GM12801 (cell line): ENCODE measurements around the gene TACR2.

ENCODE experiments used
- CTCF ChIP-seq: IDR thresholded peaks from one replicate; pipeline ENCODE4 v1.5.1; 2011; ENCODE audit warnings: control low read depth; ENCODE audit not compliant: insufficient read length; ENCODE audit errors: extremely low read depth

The TACR2 gene

GRCh38 chr10:69403519-69403918 is 13.2 kb downstream of the TACR2 start:
- TF ChIP-seq CTCF: no peak

- TF ChIP-seq CTCF: no peak
Measured at GRCh38 chr10:69403066-69403465, 13.7 kb downstream of the TACR2 start.

- TF ChIP-seq CTCF: no peak
Measured at GRCh38 chr10:69402386-69402785, 14.3 kb downstream of the TACR2 start.

- TF ChIP-seq CTCF: no peak
Measured at GRCh38 chr10:69401416-69401815, 15.3 kb downstream of the TACR2 start.

GRCh38 chr10:69400936-69401335 is 15.8 kb downstream of the TACR2 start:
- TF ChIP-seq CTCF: no peak

GRCh38 chr10:69398466-69398865 is 18.3 kb downstream of the TACR2 start:
- no peak for TF ChIP-seq CTCF

- no peak for TF ChIP-seq CTCF
Measured at GRCh38 chr10:69397972-69398371, 18.7 kb downstream of the TACR2 start.

- TF ChIP-seq CTCF: no peak
Measured at GRCh38 chr10:69394020-69394419, 22.7 kb downstream of the TACR2 start.
